OCI-LY7 (cell line): Measurements from ENCODE around the gene LAMP2.

Experiments used
- EZH2phosphoT487 ChIP-seq: fragments of 200-600 bp; sonication (generic); IDR thresholded peaks from 2 replicates; pipeline ENCODE4 v1.6.1; 2018; ENCODE audit warnings: low read depth, borderline replicate concordance, mild to moderate bottlenecking, mixed run types, antibody characterized with exemption, low read length, moderate library complexity, mixed read lengths
- TF ChIP-seq, protein P1 (sequence below): fragments of 200-600 bp; sonication (generic); conservative IDR thresholded peaks from 2 replicates; pipeline ENCODE4 v1.5.1; 2014; ENCODE audit warnings: mild to moderate bottlenecking, antibody characterized with exemption, low read length, moderate library complexity, mixed read lengths

DNA sequence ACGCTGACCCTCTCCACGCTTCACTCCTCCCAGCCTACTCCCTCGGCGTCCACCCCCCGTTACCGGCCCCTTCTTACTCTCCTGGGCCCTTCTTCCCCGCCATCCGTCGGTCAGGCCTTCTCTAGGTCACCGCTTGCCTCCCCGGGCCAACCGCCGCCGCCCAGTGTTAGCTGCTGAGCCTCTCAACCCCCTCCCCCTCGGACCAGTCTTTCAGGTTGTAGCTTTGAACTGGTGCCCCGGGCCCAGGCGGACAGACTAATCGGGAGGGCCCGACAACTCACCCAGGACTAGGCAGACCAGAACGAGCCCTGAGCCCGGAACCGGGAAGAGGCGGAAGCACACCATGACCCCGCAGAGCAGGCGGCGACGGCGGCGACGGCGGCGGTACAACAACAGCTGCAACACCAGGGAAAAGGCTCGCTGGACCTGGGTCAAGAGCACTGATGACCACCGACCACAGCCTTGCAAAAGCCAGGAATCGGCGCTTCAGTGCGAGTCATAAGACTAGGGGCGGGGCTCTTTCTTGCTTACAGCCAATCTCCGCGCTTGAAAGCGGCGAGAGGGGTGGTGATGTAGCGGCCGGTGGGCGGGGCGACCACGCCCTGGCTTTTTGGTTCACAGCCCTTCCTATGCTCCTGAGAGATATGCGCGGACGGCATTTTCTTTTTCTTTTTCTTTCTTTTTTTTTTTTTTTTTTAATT is at the start of gene LAMP2:
- TF ChIP-seq, protein P1, sequence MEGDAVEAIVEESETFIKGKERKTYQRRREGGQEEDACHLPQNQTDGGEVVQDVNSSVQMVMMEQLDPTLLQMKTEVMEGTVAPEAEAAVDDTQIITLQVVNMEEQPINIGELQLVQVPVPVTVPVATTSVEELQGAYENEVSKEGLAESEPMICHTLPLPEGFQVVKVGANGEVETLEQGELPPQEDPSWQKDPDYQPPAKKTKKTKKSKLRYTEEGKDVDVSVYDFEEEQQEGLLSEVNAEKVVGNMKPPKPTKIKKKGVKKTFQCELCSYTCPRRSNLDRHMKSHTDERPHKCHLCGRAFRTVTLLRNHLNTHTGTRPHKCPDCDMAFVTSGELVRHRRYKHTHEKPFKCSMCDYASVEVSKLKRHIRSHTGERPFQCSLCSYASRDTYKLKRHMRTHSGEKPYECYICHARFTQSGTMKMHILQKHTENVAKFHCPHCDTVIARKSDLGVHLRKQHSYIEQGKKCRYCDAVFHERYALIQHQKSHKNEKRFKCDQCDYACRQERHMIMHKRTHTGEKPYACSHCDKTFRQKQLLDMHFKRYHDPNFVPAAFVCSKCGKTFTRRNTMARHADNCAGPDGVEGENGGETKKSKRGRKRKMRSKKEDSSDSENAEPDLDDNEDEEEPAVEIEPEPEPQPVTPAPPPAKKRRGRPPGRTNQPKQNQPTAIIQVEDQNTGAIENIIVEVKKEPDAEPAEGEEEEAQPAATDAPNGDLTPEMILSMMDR = no peak
- no peak for TF ChIP-seq EZH2phosphoT487
